SK-N-MC (cell line): ENCODE results near the gene DOCK8.

ENCODE experiments used
- EZH2 ChIP-seq: fragments of 200-600 bp; sonication (generic); IDR thresholded peaks from one replicate; pipeline ENCODE4 v1.6.1; 2017; ENCODE audit warnings: antibody characterized with exemption
- POLR2AphosphoS5 ChIP-seq: IDR thresholded peaks from 2 replicates; pipeline ENCODE4 v1.6.1; 2012; ENCODE audit warnings: mild to moderate bottlenecking, low read depth, low read length, borderline replicate concordance

GRCh38 chr9:486156-486555, 271.5 kb downstream of the DOCK8 start:
- TF ChIP-seq POLR2AphosphoS5 (no peak), EZH2 (no peak)
